Lower leg skin (tissue), 3 donors: ENCODE results near the gene CAMKK2.

Source experiments
- POLR2A ChIP-seq, 2 donors: fragments of 450-650 bp; IDR thresholded peaks; one replicate each; pipeline ENCODE4 v1.6.1; 2016 to 2017; ENCODE audit warnings: antibody characterized with exemption in 2 of 2, mild to moderate bottlenecking in 1 of 2, moderate library complexity in 1 of 2
- TF ChIP-seq, protein P1 (sequence below), 3 donors: fragments of 450-650 bp; IDR thresholded peaks; one replicate each; pipeline ENCODE4 v1.5.1; 2016; ENCODE audit warnings: antibody characterized with exemption in 3 of 3, mild to moderate bottlenecking in 3 of 3, moderate library complexity in 2 of 3

DNA sequence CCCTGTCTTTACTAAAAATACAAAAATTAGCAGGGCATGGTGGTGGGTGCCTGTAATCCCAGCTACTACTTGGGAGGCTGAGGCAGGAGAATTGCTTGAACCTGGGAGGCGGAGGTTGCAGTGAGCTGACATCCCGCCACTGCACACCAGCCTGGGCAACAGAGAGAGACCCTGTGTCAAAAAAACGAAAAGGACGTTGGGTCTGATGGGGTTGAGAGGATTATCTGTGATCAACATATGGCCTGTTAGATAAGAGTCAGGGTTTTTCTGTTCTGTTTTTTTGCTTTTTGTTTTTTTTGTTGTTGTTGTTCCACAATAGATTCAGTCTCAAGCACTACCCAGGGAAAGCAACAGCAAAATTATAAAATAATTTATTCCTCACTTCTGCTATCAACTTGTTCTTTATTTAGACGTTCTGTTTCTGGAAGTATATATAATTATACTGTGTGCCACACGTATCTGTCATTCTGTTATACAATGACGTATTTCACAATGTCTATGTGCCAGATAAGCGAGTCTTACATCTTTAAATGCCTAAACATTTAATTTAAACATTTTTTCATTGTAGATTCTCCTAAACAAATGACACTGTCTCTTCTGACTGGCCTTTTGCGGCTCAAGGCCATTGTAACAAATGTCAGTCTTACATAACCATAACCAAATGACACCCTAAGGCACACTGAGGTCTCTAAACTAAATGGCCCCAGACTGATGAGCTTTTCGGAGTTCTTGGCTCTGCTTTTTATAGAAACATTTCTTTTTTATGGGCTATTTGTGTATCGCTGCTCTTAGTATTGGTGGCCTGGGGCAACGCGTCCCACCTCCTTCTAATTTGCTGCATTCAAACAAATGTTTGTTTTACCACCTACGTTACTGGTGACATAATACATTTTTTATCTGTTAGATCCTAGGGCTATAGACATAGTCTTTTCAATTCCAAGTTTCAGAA is 93.8 kb downstream of the CAMKK2 start:
- no peak for TF ChIP-seq POLR2A (IDR thresholded peaks at IDR 0.05)
- TF ChIP-seq, protein P1, sequence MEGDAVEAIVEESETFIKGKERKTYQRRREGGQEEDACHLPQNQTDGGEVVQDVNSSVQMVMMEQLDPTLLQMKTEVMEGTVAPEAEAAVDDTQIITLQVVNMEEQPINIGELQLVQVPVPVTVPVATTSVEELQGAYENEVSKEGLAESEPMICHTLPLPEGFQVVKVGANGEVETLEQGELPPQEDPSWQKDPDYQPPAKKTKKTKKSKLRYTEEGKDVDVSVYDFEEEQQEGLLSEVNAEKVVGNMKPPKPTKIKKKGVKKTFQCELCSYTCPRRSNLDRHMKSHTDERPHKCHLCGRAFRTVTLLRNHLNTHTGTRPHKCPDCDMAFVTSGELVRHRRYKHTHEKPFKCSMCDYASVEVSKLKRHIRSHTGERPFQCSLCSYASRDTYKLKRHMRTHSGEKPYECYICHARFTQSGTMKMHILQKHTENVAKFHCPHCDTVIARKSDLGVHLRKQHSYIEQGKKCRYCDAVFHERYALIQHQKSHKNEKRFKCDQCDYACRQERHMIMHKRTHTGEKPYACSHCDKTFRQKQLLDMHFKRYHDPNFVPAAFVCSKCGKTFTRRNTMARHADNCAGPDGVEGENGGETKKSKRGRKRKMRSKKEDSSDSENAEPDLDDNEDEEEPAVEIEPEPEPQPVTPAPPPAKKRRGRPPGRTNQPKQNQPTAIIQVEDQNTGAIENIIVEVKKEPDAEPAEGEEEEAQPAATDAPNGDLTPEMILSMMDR (IDR thresholded peaks at IDR 0.05): no peak
